Measurements from ENCODE around the gene ATP1A3. TPM values are rescaled to one million over a fixed set of nuclear protein-coding genes. Genes with fewer than 3 reads are reported as not detected.

ATP1A3 gene
- total RNA-seq, 1 experiment from 2014 or later = 34.7 TPM

- Histone ChIP-seq H3K9me3 (ENCODE audit: control insufficient read depth in 1 of 2, insufficient read depth in 1 of 2, low read depth in 1 of 2, low read length in 2 of 2) (no peaks in the 10 kb centered on the region), H3K4me2 (ENCODE audit: low read length) (peak within 1 kb of the TSS; percentile 100), H3K4me3 (replicated peaks in 1 of 2; ENCODE audit: low read depth in 1 of 2, low read length in 2 of 2) (peak within 1 kb of the TSS; percentile 82 to 87), H3K27ac (ENCODE audit: low read depth, low read length) (peak within 1 kb of the TSS; percentile 72), H2AFZ (ENCODE audit: low read depth, low read length, poor library complexity, severe bottlenecking) (peak within 1 kb of the TSS; percentile 70), H3K4me1 (ENCODE audit: control insufficient read depth in 1 of 2, insufficient read depth in 2 of 2, low read length in 2 of 2) (peaks cover 24 to 38% of the 10 kb centered on the region in 2 experiments), H4K20me1 (ENCODE audit: insufficient read depth) (no peaks in the 10 kb centered on the region), H3K79me2 (ENCODE audit: insufficient read depth, low read length) (no peaks in the 10 kb centered on the region), H3K9ac (ENCODE audit: low read length) (peak within 1 kb of the TSS; percentile 84), H3K9me2 (ENCODE audit: insufficient read depth) (no peaks in the 10 kb centered on the region), H3K36me3 (ENCODE audit: control insufficient read depth in 1 of 2, insufficient read depth in 2 of 2, low read length in 2 of 2) (no peaks in the 10 kb centered on the region), H3K27me3 (ENCODE audit: insufficient read depth, low read length) (no peaks in the 10 kb centered on the region)
- BruUV-seq (replicated peaks) = TSS peak; percentile 66
- ChIA-PET CTCF (interaction anchor here (0.7 to 3.5 kb wide), 8 partner anchors 9 to 1410 kb away, joined by 3 to 16 read pairs (median 4); no protein-coding TSS in a partner anchor), POLR2A (interaction anchor here (0.9 to 2.3 kb wide), 3 partner anchors 86 to 322 kb away, joined by 3 to 18 read pairs (median 8); partner anchors contain the start of gene RPS19), RAD21 (ENCODE audit: low non-redundant PET in 1 of 2, low total read pairs in 2 of 2, uncharacterized antibody in 2 of 2, unreplicated experiment in 2 of 2) (interaction anchor here in 1 of 2 experiments (1.3 kb wide), 1 partner anchor 100 kb away, joined by 3 read pairs; the partner anchor contains the start of gene RPS19)
- intact Hi-C loops (cut with micrococcal nuclease) = loop anchor here (2.0 to 10.0 kb wide), 3 partner anchors 75 to 255 kb away; partner anchors contain the start of gene CEACAM5
- TF ChIP-seq SP1 (IDR thresholded peaks at IDR 0.05; ENCODE audit: low read depth) = no peak; the same call in none of the 2 replicates
- TF ChIP-seq ZBTB33 (IDR thresholded peaks at IDR 0.05; ENCODE audit: extremely low read depth, insufficient replicate concordance, low read length) = no peak
- TF ChIP-seq JUND (IDR thresholded peaks at IDR 0.05) = no peak
- no peak for TF ChIP-seq TCF7L2 (IDR thresholded peaks at IDR 0.05; ENCODE audit: borderline replicate concordance, extremely low read depth, insufficient read depth, insufficient read length)
- TF ChIP-seq SRF (IDR thresholded peaks at IDR 0.05; ENCODE audit: low read depth) = no peak
- TF ChIP-seq EZH2 (IDR thresholded peaks at IDR 0.05) = no peak
- peak; percentile 92 for TF ChIP-seq YY1 (IDR thresholded peaks at IDR 0.05; ENCODE audit: extremely low read depth, insufficient replicate concordance, low read depth, low read length)
- no peak for TF ChIP-seq ZFX (IDR thresholded peaks at IDR 0.05)
- peak in 2 of 3 experiments; percentile 34 to 37; a peak in 2 of 6 replicates for TF ChIP-seq CTCF (IDR thresholded peaks at IDR 0.05 in 2 of 3, conservative IDR thresholded peaks at IDR 0.05 in 1 of 3; ENCODE audit: borderline replicate concordance in 1 of 3, insufficient read depth in 1 of 3, low read depth in 2 of 3, low read length in 2 of 3)
- TF ChIP-seq EGR1 (IDR thresholded peaks at IDR 0.05; ENCODE audit: low read depth) = no peak
- peak; percentile 37 for TF ChIP-seq POLR2A (IDR thresholded peaks at IDR 0.05; ENCODE audit: borderline replicate concordance, extremely low read depth, insufficient read depth, insufficient read length)
- TF ChIP-seq CBX3 (IDR thresholded peaks at IDR 0.05; ENCODE audit: low read depth) = no peak
- TF ChIP-seq FOSL1 (IDR thresholded peaks at IDR 0.05; ENCODE audit: low read depth) = no peak
- TF ChIP-seq EZH2phosphoT487 (IDR thresholded peaks at IDR 0.05; ENCODE audit: borderline replicate concordance) = no peak
- peak; percentile 62 for TF ChIP-seq POLR2AphosphoS5 (IDR thresholded peaks at IDR 0.05; ENCODE audit: low read depth, low read length)
- TF ChIP-seq MAX (IDR thresholded peaks at IDR 0.05) = no peak
- TF ChIP-seq CEBPB (IDR thresholded peaks at IDR 0.05; ENCODE audit: low read depth) = no peak
- ATAC-seq (peak; percentile 79), DNase-seq (ENCODE audit: low read depth, low spot score) (peak; percentile 85)
Measured at GRCh38 chr19:41959056-41960053, 34.7 kb downstream of the ATP1A3 start, which contains the start of gene RABAC1. Gene RABAC1, minus strand, starts transcription at chr19:41959321. Its CDS starts 29 bp downstream, at chr19:41959292.
